ENCODE results near the gene ZNF280B. TPM values are rescaled to one million over a fixed set of nuclear protein-coding genes. Genes with fewer than 3 reads are reported as not detected.
A peak's percentile ranks its signal among the peaks of the same experiment; 100 is the strongest.

ZNF280B gene
- total and polyA plus RNA-seq, 9 of the 15 experiments (the other 6 are each of a cell fraction or from before 2014, with no cell fraction given): 7.7 to 29.9 (median 20.0) TPM

GRCh38 chr22:22452996-22453686, 55.4 kb downstream of the ZNF280B start (continued):
- TF ChIP-seq ETS1 (conservative IDR thresholded peaks at IDR 0.05; ENCODE audit: control insufficient read depth, low read depth, low read length) (no peak), ZBTB26 (CRISPR knock-in tag; IDR thresholded peaks at IDR 0.05) (no peak), MCM5 (IDR thresholded peaks at IDR 0.05; ENCODE audit: low read depth) (no peak), LCOR (CRISPR knock-in tag; IDR thresholded peaks at IDR 0.05) (no peak), KAT8 (IDR thresholded peaks at IDR 0.05; ENCODE audit: low read depth) (no peak), ZNF561 (CRISPR knock-in tag; conservative IDR thresholded peaks at IDR 0.05) (0 out of 2 replicates have a peak, but pooled peaks have one; percentile 3), ZNF280A (IDR thresholded peaks at IDR 0.05; ENCODE audit: low read depth, partially characterized antibody) (peak; percentile 89), PRDM10 (IDR thresholded peaks at IDR 0.05; ENCODE audit: partially characterized antibody) (no peak), TRIM28 (IDR thresholded peaks at IDR 0.05) (peak; percentile 57; the same call in 1 of the 2 replicates), LEF1 (IDR thresholded peaks at IDR 0.05) (no peak), RFX5 (IDR thresholded peaks at IDR 0.05; ENCODE audit: low read depth, low read length) (no peak), U2AF2 (optimal IDR thresholded peaks at IDR 0.05; ENCODE audit: low read depth, low read length) (no peak), POLR2A (conservative IDR thresholded peaks at IDR 0.05) (no peak), TBP (optimal IDR thresholded peaks at IDR 0.05; ENCODE audit: low read depth, low read length) (no peak), HNRNPL (IDR thresholded peaks at IDR 0.05; ENCODE audit: low read depth, low read length) (no peak), ZNF277 (CRISPR knock-in tag; IDR thresholded peaks at IDR 0.05; ENCODE audit: borderline replicate concordance) (no peak), BCL6 (CRISPR knock-in tag; IDR thresholded peaks at IDR 0.05) (no peak), ZNF121 (CRISPR knock-in tag; conservative IDR thresholded peaks at IDR 0.05) (no peak), PML (IDR thresholded peaks at IDR 0.05; ENCODE audit: low read length) (no peak), ZNF232 (CRISPR knock-in tag; IDR thresholded peaks at IDR 0.05) (0 out of 2 replicates have a peak, but pooled peaks have one; percentile 71), RBM39 (optimal IDR thresholded peaks at IDR 0.05; ENCODE audit: low read depth, low read length) (no peak)

All from K562 (cell line).